GM21423 (cell line): Measurements from ENCODE around the gene ERAP2.
A peak's percentile ranks its signal among the peaks of the same experiment; 100 is the strongest.
"Not testable (repeated sequence)": the region's sequence is repeated elsewhere in the genome, so short reads cannot be mapped to it uniquely, and the experiment has no call there.

Source experiments
- ATAC-seq: cut with Tn5 transposase; IDR thresholded peaks from one replicate; pipeline ENCODE4 v1.9.1; 2021; ENCODE audit warnings: mild to moderate bottlenecking, moderate library complexity; ENCODE audit not compliant: unreplicated experiment

Gene ERAP2

DNA sequence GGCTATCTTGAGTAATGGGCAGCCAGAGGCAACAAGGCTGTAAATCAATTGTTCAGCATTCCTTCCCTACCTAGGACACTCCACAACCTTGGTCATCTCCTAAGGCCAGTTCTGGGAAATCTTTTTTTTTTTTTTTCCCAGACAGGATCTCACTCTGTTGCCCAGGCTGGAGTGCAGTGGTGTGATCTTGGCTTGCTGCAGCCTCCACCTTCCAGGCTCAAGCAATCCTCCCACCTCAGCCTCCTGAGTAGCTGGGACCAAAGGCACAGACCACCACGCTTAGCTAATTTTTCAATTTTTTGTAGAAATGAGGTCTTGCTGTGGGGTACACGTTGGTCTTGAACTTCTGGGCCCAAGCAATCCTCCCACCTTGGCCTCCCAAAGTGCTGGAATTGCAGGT is 54.7 kb downstream of the ERAP2 start:
- ATAC-seq: not testable (repeated sequence)

- ATAC-seq: no peak
Observed at GRCh38 chr5:96931605-96932004, 55.3 kb downstream of the ERAP2 start.

DNA sequence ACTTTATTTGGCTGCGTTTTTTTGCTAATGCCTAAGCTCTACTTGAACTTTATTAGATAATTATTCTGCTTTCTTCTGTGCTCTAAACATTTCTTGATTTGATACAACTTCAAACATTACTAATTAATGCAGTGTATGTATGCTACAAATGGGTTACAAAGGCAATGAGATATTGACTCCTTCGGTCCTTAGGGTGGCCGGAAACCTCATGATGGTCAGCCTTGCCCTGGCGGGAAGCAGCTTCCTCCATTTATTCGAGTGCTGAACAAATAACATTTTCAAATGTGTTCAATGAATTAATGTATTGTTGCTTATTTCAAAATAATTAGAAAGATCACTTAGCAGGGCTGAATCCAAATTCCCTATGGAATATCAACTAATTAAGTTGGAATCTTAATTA is 55.7 kb downstream of the ERAP2 start:
- ATAC-seq: no peak

- ATAC-seq: no peak
Observed at GRCh38 chr5:96933764-96934707, 57.7 kb downstream of the ERAP2 start.

- ATAC-seq: peak; percentile 58
Observed at GRCh38 chr5:96934708-96935558, 58.6 kb downstream of the ERAP2 start.

DNA sequence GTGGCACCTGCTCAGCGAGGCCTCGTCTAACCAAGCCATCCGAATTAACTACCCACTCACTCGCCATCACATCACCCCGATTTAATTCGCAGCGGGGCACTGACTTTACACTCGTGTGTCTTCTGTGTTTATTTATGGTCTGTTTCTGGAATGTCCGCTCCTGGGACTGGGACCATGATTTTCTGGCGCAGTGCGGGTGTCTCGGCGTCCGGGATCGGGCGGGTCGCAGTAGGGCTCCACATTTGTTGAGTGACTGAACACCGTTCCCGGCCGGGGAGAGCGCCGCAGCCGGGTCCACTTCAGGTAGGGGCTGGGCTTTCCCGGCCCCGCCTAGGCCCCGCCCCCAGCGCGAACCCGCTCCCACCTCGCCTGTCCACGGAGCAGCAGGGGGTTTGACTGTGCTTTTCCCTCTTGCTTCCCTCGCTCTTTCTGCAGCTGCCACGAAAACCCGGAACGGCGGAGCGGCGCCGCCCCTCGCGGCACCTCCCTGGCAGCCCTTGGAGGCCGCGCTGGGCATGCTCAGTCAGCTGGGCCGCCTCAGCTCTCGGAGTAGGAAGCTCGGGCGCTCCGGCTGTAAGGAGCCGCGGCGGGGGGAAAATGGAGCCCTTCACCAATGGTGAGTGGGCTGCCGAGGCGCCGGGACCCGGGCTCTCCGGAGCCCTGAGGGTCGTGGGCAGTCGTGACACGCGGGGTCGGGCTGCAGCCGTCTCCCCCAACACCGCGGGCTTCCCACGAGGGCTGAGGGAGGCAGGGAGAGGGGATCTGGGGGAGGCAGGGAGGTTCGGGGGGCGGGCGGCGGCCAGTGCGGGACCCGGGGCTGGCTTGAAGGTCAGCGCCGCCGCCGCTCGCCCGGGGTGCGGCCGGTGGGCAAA is 59.5 kb downstream of the ERAP2 start, which contains the start of gene LNPEP:
Gene LNPEP (plus strand): TSS at position 522 of the 872 bp plus-strand sequence. CDS start 76 bp downstream, at position 598.
- peak; percentile 48 for ATAC-seq

GRCh38 chr5:96936431-96937320 is 60.4 kb downstream of the ERAP2 start:
- ATAC-seq: peak; percentile 27

DNA sequence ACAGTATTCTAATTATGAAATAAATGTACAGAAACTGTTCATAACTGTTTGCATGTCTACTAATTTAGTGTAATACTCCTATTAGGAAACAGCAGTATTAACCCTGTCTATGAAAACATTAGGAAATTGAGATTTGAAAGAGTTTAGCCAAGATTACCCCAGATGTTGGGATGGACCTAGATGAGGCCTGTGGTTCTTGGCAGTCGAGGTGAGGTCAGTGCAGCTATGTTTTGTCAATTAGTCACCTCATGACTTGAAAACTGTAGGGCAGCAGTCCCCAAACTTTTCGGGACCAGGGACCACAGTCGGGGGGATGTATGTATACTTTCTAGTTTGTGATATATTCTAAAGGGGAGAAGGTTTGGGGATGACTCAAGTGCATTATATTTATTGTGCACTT is 64.3 kb downstream of the ERAP2 start:
- no peak for ATAC-seq

DNA sequence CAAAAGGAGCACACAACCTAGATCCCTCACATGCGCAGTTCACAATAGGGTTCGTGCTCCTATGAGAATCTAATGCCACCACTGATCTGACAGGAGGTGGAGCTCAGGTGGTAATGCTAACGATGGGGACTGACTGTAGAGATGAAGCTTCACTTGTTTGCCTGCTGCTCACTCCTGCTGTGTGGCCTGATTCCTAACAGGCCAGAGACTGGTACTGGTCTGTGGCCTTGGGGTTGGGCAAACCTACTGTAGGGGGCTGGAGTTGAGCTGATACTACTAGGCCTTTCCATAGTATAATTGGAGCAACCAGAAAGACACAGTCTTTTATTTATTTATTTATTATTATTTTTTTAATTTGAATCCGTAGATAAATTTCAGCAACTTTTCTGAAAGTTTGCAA is 64.8 kb downstream of the ERAP2 start:
- ATAC-seq: no peak

- ATAC-seq: no peak
Observed at GRCh38 chr5:96942078-96942477, 65.8 kb downstream of the ERAP2 start.

DNA sequence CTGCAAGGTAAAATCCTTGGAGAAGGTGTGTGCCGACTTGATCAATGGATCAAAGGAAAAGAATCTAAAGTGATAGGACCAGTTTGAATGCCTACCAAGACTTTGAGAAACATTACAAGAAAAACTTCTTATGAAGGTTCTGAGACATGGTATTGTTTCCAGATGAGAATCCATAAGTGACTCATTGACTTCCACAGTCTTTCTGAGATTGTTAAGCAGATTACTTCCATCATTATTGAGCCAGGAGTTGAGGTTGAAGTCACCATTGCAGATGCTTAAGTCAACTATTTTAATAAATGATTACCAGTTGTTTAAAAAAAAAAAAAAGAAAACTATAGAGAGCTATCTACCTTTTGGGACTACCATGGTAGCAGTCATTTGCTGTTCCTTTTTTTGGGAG is 66.6 kb downstream of the ERAP2 start:
- ATAC-seq: no peak

DNA sequence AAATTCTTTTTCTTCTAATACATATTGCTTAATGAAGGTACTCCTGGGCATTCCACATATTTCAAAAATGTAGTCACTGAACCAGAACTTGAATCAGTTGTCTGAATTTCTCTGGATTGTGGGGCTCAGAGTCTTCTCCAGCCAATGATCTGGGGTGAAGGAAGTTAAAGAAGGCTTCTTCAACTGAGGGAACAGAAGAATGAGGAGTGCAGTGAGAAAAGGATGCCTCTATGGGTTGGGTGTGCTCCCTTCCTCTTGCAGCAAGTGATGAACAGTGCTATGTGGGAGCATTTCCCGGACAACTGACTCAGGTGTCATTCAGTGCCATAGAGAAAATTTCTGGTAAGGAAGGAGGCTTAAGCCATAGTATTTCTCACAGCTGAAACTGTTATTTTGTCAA is 67.5 kb downstream of the ERAP2 start:
- ATAC-seq: no peak

- no peak for ATAC-seq
Observed at GRCh38 chr5:96945144-96945897, 69.0 kb downstream of the ERAP2 start.

DNA sequence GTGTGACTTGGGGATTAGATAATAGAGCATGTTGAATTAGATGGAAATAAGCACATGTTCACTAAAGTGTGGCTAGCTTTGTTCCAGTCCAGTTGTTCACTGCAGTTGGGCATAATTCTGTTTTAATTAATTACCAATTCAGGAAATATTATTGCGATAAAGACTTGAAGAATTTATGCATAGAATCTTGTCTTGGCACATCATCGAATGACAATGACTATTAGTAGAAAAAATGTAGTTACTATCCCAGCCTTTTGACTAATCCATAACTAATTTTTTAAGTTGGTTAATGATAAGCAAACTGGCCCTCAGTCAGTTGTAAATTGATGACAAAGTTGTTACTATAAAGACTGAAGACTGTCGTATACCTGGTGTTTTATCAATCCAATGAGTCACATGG is 70.1 kb downstream of the ERAP2 start:
- ATAC-seq: no peak

DNA sequence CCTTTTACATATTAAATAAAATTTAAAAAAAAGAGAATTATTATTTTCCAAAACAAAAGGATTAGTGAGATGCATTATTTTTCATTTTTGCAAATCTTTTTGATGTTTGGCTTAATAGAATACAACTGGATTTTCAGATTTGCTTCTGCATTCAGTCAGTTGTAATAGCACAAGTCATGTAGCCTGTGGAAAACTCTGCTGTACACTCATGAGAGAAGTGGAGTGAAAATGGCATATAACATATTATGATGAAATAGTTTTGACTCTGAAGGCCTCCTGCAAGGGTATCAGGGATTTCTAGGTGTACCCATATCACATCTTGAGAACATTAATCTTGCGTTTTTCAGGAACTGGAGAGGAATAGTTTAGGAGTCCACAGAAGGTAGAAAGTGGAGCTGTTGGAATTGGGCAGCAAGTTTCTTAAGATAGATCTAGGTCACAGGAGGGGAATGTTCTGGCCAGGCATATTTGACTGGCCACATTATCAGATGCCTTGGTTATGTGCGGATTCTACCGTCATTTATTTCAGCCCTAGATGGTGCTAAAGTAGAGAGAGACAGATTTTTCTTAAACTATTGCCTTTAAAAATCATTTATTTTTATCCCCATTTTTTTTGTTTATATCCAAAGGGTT is 75.9 kb downstream of the ERAP2 start:
- no peak for ATAC-seq

GRCh38 chr5:96952974-96953730 is 76.9 kb downstream of the ERAP2 start:
- no peak for ATAC-seq

DNA sequence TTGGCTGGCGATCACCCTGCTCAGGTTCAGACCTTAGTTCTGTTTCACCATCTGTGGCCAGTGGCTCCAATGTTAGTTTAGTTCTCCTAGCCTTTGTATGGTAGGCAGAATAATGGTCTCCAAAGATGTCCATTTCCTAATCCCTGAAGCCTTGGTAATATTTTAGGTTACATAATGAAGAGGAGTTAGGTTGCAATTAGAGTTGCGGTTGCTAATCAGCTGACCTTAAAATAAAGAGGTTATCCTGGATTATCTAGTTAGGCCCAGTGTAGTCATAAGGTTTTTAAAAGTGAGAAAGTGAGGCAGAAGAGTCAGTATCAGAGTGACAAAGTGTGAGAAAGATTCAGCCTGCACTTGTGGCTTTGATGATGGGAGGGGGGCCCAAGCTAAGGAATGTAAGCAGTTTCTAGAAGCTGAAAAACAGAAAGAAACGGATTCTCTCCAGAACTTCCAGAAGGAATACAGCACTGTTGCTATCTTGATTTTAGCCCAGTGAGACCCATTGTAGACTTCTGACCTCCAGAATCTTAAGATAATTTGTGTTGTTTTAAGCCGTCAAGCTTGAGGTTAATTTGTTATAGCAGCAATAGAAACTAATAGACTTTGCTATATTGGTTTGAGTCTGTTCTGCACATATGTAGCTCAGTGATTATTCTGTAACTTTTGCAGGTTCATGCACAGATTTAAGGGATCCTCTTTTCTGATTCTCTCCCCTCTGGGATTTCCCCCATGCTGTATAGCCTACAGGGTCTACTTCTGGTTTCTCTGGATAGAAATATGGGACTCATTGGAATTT is 81.2 kb downstream of the ERAP2 start:
- peak; percentile 43 for ATAC-seq
